GM19193 (cell line): ENCODE measurements around the gene CBFA2T2.

Experiments used
- POLR2A ChIP-seq: IDR thresholded peaks from 4 replicates; pipeline ENCODE4 v1.6.1; 2011; ENCODE audit not compliant: insufficient read depth, insufficient read length; ENCODE audit errors: extremely low read depth

CBFA2T2 gene

DNA sequence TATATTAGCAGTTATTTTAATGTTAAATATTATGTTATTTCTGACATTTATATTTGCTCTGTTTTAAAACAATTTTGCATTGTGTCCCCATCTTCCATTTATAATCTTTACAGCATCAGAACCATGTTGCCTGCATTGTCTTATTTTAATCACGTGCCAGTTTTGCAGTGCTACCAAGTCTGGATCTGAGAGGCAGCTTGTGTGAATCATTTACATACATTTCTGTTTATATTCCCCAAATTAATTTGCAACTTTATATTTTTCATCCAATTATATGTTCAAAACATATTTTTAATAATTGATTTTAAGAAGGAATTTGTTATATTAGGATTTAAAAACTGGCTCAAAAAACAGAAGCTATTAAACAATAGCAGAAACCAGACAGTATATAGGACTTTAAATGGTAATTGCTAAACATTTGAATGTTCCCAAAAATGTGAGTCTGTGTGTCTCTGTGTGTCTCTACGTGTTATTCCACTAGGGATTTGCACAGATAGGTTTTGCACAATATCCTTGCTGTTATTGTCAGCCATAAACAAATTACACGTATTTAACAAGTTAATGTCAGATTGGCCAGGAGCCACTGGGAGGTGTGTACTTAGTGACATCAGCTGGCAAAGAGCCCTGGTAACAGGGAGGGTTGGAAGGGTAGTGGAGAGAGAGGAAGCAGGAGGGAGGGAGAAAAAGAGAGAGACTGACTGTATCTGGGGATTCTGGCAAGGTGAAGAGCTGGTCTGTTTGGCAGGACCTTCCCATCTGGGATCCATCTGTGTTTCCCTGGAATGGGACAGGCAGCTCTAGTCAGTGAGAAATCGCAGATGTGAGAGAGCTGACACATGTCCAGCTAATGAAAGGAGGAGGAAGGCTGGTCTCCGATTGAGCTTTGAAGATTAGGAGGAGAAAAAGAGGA, 72.1 kb downstream of the CBFA2T2 start:
- TF ChIP-seq POLR2A = no peak

DNA sequence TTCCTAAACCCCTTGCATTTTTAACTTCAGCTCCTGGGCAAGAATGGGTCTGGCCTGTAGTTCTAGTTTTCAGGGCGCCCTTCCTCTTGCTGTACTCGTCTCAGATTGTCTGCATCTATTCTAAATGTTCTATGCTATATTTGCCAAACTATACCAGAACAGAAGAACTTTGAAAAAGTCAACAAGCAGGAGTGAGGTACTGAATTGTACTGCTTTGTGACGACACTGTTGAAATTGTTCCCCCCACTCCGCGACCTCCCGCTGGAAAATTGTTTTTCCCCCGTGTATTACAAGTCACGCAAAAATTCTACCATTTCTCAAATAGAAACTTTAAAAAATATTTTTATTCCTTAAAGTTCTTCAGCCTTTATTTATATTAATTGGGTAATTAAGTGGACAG, 73.9 kb downstream of the CBFA2T2 start:
- no peak for TF ChIP-seq POLR2A

- TF ChIP-seq POLR2A = no peak
Observed at GRCh38 chr20:33566781-33567603, 77.1 kb downstream of the CBFA2T2 start.

DNA sequence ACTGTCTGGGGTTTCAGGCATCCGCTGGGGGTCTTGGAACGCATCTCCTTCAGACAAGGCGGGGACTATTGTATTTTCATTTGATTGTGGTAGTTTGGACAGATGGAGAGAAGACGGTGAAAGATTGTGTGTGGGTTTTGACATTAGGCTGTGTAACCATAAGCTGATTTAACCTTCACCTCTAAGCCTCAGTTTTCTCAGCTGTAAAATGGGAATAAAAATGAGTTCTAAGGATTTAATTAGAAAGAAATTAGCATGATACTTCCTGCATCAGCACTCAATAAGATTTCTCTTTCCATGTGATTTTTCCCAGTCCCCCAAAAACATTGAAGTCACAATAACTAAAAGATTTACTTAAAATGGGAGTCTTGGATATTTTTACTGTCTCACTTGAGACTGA, 78.1 kb downstream of the CBFA2T2 start:
- TF ChIP-seq POLR2A = no peak

DNA sequence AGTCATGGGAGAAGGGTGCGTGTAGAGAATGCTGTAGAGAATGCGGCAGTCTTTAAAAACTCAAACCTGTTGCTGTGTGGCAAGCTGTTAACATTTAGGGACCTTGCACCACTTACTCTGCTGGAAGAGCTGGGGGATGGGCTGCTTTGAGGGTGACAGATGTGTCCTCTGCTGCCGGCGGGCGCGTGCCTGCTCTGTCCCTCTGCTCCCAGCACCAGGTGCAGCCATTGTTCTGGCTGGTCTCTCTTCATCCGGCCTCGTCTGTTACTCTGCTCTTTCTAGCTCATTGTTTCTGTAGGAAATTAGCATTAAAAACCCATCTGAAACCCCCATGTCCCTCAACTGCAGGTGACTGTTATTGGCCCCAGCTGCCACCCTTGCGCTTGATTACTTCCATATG, 78.5 kb downstream of the CBFA2T2 start:
- TF ChIP-seq POLR2A = no peak

DNA sequence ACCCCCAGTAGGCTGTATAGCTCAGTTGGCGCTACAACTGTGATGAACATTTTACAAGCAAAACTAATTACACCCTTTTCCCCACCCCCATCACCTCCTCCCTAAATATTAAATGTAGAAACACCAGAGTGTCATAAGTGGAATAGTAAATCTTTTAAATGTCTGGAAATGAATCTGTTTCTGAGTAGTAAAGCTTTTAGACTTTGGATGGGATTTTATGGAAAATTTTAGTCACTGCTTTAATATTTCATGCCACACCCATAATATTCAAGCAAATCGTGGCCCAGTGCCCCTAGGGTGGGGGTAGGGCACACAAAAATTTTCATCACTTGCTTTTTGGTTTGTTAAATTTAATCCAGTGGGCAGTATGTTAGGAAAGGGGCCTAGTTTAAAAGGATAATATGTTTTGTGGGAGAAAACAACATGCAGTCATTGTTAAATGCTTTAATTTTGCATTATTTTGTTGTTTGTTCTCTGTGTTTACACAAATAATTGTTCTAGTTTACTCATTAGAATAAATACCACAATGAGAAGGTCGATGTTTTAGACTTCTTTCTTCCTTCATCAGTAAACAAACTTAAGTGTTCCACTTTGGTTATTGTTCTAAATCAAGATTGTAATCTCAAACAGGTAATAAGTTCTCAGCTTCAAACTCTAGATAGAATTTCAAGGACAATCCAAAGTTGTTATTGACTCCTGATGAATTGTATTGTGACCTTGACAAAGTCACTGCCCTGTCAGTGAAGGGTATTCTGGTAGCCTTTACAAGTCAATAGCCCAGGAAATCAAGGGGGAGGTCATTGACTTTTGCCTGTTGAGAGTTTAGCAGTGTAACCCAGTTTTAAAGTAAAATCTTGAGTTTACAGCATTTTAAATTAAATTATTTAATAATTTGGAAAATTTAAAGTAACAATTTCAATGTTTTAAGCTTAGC, 79.2 kb downstream of the CBFA2T2 start:
- TF ChIP-seq POLR2A = no peak

GRCh38 chr20:33569802-33570391, 80.0 kb downstream of the CBFA2T2 start:
- no peak for TF ChIP-seq POLR2A

- no peak for TF ChIP-seq POLR2A
Observed at GRCh38 chr20:33570743-33571142, 80.8 kb downstream of the CBFA2T2 start.

GRCh38 chr20:33575282-33575681, 85.4 kb downstream of the CBFA2T2 start:
- no peak for TF ChIP-seq POLR2A

- no peak for TF ChIP-seq POLR2A
Observed at GRCh38 chr20:33576432-33577125, 86.7 kb downstream of the CBFA2T2 start.

- TF ChIP-seq POLR2A = no peak
Observed at GRCh38 chr20:33578510-33578909, 88.6 kb downstream of the CBFA2T2 start.

GRCh38 chr20:33583143-33583542, 93.2 kb downstream of the CBFA2T2 start:
- TF ChIP-seq POLR2A = no peak

DNA sequence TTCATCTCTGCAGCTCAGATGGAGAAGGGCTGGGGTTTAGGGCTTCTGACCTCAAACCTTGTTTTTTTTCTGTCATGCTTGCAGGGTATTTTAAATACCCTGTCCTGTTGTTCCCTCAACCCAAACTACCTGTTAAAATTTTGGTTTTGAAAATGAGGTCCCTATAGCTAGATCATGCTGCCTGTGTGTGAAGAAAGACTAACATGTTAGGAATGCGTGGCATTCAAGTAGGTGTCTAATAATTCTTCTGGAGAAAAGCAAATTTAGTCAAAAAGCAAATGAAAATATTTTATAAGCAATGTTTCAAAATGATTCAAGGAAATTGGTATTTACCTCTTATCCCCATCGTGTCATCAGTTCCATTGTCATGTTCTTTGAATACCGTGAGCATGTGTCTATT, 95.1 kb downstream of the CBFA2T2 start:
- no peak for TF ChIP-seq POLR2A

- TF ChIP-seq POLR2A = no peak
Observed at GRCh38 chr20:33585413-33585812, 95.5 kb downstream of the CBFA2T2 start.
